CD4-positive, alpha-beta T cell treated with Interleukin-17A for 4 hours (primary cell): ENCODE data around the gene PDZRN4.
"Not testable (repeated sequence)": the region's sequence is repeated elsewhere in the genome, so short reads cannot be mapped to it uniquely, and the experiment has no call there.

Source experiments
- DNase-seq: peaks from one replicate; pipeline ENCODE4 v3.0.0-alpha.2; 2020; ENCODE audit warnings: mixed read lengths

PDZRN4 gene

DNA sequence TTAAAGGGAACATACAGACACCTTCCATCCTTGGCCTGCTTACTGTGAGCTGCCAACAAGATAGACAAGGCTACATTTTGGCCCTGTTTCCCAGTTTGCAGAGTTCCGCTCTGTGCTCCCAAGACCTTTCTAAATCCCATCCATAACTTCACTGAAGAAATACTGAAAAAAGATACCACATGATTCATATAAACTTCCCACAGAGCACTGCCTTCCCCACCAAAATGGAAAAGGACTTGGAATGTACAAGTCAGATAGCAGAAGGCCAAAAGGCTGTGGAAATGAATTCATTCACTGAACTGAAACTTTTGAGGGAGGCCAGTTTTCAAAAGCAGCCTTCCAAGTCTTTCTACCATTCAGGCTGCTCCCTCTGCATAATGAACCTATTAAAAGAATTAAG is 29.6 kb downstream of the PDZRN4 start:
- no peak for DNase-seq

DNA sequence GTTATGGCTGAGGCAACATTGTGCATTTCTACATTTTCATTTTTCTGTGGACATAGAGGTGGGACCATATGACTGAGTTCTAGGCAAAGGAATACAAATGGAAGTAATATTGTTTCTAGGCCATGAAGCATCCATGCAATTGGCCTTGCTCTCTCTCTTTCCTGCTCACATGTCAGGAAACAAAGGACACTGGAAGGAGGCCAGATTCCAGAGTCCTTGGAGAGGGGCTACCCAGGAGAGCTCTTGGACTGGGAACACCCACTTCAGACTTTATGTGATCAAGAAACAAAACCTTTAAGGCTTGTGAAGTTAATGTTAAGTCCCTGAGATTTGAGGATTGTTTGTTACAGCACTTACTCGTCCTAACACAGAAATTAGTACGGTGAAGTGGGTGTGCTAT is 32.8 kb downstream of the PDZRN4 start:
- no peak for DNase-seq

DNA sequence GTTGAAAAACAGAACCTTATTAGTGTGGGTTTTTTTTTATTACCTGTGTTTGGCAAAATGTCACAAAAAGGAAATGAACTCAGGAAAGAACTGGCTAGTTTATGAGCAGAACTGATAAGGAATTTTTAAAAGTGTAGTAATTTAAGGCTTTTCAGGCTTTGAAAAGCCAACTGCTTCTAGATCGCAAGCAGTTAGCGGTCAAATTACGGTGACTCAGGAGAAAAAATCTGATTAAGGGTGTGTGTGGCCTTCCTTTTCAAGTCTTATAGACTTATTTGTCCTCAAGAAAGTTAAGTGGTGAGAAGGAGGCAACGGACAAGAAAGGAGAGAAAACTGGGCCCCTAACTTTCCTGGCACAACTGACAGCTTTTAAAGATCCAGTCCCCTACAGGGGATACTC is 33.4 kb downstream of the PDZRN4 start:
- no peak for DNase-seq

DNA sequence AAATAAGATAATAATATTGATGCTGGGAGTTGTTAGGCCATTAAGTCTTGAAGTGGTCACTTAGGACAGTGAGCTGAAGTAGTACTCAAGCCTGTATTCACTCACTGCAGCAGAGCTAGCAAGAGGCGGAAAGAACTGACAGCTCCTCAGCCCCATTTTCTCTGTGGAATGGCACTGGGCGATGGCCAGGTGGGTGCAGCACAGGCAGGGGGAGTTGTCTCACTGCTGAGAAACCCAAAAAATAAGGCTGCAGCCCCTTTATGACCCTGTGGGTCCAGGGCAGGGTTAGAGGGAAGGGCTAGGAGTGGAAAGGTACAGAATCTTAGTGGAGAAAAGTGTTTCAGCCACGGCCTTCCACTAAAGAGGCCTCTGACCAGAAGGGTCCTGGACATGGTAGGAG is 35.5 kb downstream of the PDZRN4 start:
- no peak for DNase-seq

DNA sequence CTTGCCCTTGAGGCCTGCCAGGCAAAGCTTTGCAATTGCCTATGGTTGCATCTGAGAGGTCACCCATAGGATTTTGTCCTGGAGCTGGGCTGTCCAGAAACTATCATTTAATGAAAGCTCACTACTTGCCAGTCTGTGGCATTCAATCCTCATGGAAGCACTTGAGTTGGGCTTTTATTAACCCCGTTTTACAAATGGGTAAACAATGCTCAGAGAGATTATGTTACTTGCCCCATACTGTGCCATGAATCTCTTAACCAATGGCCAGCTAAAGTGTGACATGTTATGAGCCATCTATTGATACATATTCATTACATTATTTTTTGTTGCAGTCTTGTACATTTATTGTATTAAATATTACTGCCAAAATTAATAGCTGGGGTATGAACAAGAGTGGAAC is 35.9 kb downstream of the PDZRN4 start:
- DNase-seq: no peak

DNA sequence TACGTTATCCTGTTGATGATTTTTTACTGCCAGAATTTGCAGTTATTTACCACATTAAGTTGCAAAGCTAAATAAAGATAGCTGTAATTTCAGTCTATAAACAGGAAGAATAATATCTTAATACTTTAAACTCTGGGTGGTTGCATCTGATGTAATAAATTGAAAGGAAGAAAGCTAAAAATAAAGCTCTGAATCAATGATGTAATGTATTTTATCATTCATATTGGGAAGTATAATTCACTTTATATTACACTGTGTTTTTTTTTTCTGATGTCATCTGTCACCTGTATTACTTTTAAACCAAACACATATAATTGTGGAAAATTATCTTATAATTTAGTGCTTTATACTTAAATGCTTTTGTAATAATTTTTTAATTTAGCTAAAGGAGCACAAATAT is 37.1 kb downstream of the PDZRN4 start:
- no peak for DNase-seq

DNA sequence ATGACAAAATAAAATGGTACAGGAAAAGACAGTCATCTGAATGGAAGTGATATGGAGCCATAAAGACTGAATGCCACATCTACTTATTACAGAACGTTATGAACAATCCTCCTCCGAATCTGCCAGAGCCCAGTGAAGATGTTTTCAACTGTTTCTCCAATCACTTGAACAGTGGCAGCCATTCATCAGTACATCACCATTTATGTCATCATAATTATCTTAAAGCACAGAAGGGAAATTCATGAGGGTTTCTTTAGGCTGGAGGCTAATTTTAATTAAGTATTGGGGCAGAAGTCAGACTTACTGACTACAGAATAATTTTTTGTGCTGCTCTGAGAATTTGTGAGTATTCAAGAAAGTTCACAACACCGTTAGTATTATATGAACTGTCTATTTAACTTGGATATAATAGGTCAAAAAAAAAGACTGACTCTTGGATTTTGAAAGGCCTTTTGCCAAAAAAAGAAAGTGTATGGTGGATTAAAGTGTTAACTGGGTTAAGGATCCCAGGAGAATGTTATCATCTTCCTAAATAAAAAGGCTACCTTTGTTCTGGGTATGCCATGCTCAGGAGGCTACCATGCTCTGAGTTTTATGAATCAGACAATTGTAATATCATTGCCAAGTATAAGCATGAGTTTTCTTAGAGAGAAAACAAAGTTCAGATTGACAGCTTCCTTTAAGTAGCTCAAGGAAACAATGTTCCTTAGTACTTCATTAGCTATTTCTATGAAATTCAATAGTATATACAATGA is 40.1 kb downstream of the PDZRN4 start:
- no peak for DNase-seq

DNA sequence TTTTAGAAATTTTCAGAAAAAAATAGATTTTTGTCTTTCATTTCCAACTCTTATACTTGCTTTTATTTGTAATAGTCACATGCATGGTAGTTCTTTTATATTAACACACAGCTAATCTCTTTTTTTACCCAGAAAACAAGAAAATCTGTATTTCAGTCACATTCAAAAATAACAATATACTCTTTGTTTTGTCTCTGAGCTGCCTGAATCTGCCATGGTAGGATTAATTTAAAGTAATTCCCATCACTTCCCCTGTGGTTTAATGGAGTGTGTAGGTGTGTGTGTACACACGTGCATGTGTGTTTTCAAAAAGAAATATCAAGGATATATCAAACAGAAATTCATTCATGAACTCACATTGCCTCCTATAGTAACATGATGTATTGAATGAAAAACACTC is 42.6 kb downstream of the PDZRN4 start:
- DNase-seq: no peak

DNA sequence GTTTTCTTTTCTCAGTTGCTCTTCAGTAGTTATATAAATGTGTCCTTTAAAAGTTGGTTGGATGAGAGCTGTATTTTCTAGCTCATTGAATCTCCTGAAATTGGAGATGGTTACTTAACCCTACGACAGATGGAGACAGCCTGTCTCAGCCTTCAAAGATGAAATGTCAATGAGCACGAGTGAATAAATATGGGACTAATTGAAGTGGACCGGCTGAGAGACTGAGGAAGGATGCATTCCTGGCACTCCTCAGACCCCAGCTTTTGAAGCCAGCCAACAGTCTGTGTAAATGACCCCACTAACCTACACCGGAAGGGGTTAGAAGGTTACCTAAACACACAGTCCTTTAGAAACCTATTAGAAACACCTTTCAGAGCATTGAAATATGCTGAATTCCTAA is 46.6 kb downstream of the PDZRN4 start:
- no peak for DNase-seq

DNA sequence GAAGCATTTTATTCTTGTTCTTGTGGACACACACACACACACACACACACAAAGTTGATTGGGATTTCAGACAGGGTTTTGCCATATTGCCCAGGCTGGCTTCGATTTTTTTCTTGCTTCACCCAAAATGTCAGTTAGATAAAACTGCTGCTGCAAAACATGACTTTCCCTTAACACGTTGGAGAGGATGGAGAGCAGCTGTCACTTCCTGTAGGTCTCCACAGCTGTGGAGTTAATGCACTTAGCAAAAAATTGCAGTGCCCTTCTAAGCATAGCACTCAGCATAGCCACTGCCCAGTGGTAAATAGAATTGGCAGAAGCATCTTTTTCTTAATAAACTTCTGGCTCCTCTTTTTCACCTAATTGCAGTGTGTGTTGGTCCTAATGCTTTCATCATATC is 54.5 kb downstream of the PDZRN4 start:
- DNase-seq: no peak

DNA sequence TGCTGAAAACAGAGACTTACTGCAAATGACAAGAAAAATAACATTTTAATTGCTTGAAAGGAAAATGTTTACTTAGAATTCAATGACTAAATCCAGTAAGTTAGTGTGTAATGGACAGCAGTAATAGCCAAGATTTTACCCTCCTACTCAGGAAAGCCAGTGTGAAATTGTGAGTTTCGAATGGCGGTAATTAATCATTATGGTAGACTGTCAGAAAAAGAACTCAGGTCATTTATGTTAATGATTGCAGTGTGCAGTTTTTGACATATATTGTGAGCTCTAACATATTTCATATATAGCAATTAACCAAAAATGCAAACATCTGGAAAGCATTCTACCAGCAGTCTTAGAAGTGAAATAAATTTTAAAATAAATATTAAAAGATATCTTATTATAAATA is 60.3 kb downstream of the PDZRN4 start:
- no peak for DNase-seq

DNA sequence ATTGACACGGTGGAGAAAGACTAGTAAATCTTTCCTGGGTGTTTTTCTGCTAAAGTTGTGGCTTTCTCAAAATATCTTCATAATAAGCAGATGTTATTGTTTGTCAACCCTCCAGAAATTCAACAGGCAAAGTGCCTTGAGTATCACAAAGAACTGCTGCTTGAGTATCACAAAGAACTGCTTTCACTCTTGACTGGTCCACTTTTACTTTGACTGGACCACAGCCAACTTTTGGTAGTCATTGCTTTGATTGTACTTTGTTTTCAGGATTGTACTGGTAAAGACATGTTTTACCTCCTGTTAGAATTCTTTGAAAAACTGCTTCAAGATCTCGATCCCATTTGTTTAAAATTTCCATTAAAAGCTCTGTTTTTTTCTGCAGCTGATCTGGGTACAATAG is 62.6 kb downstream of the PDZRN4 start:
- no peak for DNase-seq

DNA sequence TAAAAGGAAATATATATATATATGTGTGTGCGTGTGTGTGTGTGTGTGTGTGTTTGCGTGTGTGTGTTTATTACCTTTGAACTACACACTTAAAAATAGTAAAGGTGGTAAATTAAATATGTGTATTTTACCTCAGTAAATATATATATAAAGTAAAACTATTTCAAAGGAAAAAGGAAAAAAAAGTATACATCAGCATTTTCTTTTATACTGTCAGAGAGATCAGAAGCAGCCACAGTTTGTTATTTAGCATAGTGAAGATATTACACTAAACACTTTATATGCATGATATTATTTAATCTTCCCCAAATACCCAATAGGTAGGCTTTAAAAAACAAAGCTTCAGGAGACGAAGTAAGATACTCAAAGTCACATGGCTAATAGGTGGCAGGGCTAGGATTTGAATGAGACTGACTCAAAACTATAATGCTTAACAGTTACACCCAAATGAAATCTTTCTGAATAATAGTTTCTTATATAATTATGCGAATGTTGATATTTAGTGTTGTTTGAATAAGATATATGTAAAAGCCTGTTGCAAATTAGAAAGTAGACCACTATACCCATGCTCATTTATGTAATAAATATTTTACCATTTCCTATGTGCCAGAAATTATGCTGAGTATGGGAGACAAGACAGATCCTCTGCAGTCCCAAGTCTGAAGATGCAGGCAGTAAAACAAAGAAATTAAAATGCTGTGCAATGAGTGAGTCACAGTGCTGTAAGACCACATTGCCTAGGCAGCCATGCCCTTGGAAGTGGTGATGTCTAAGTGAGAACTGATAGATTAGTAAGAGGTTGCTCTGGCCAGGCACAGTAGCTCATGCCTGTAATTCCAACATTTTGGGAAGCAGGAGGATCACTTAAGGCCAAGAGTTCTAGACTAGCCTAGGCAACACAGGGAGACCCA is 66.1 kb downstream of the PDZRN4 start:
- DNase-seq: no peak

DNA sequence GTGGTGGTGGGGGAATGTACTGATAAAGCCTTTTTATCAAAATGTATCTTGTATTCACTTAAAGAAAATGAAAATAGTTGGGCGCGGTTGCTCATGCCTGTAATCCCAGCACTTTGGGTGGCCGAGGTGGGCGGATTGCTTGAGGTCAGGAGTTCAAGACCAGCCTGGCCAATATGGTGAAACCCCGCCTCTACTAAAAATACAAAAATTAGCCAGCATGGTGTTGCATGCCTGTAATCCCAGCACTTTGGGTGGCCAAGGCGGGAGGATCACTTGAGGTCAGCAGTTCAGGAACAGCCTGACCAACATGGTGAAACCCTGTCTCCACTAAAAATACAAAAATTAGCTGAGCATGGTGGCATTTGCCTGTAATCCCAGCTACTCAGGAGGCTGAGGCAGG is 75.1 kb downstream of the PDZRN4 start:
- not testable (repeated sequence) for DNase-seq

DNA sequence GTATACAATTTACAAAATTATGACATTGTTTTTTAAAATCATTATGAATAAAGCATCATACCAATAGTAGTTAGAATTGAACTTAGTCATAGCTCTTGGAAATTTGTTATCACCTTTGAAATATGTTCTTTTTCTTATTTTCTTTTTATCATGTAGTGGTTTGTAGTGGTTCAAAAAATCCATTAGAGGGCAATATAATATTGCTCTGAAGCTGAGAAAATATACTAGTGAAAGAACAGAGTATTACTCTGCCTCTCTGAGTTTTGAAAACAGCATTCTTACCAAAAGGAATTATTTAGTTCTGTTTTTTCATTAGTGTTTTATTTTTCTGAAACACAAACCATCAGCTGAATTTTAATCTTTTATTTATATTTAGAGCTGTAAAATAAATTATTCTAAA is 76.2 kb downstream of the PDZRN4 start:
- DNase-seq: no peak

DNA sequence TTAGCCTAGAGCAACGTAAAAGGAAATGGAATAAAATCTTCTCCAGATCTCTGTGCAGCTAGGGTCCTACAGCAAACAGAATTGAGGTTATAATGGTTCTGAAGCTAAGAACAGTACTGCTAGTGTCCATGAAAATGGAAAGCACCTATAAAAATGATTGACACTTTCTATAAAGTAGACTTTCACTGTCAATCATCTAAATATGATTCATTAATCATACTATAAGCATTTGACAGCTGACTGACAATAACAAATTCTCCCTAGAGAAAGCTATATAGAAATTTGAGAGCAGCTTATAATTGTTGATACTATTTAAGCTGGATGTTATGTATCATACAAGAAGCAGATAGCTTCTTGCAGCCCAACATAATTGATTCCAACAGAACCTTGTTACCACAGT is 80.9 kb downstream of the PDZRN4 start:
- DNase-seq: no peak

DNA sequence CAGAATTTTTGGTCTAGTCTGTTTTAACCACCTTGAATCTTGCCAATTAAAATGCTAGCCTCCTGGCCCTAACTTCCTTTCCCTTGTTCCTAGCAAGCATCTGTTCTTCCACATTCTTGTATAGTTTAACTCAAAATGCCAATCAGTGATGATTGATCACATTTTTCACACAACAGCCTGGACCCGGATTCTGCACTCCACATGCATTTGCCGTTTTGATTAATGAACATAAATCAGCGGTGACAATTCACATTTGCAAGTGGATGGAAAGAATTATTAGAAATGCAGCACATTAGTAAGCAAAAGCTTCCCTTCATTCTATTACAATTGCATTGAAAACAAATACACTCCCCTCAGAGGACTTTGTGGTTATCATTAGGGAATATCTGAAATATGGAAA is 83.4 kb downstream of the PDZRN4 start:
- no peak for DNase-seq

DNA sequence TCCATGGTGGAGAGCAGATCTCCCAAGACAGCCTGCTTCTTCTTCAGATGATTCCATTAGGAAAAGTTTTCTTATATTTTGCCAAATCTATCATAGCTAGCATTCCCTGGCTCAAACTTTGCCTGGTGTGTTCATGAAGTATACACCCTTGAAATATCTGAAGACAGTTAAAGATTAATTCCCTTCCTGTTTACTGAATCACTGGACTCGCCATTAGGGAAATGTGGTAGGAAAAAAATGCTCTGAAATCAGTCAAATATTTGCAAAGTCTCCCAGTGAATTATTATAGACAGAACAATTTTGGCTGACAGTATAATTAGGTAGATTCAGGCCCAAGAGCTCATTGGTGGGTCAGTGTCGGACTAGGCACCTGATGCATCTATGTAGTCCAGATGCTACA is 86.5 kb downstream of the PDZRN4 start:
- DNase-seq: no peak

DNA sequence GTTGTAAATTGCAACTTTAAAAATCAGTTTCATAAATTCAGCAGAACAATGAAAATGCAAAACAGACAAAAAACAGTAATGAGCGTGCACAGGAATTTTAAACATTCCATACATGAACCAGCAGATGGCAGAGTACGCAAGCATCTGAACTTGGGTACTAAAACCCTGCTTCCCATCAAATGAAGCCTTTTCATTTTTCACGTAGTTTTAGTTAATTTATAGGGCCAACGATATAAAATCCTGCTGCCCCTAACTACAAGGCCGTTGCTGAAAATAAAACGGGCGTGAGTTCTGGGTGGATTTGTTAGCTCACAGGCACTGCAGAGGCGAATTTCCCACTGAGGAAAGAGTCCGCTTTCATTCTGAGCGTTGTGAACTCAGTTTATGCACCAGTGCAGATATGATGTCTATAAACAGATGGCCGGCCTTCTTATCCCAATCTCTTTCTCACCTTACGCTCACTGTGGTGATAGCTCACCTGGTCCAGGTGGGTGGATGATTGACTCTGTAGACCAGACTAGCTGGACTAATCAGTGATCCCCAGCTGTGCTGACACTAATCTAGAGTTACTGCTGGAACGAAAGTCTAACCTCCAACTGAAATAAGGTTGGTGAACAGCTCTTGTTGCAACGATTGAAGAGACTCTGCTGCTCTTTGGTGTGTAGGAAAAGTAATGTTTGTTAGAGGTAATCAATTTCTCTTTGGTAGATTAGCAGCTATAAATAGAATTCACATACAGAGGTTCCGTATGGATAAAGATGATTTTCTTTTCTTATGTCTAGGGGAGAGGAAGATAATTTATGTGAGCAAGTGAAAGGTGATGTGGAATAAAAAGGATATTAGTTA is 89.2 kb downstream of the PDZRN4 start:
- peak; percentile 6 for DNase-seq

DNA sequence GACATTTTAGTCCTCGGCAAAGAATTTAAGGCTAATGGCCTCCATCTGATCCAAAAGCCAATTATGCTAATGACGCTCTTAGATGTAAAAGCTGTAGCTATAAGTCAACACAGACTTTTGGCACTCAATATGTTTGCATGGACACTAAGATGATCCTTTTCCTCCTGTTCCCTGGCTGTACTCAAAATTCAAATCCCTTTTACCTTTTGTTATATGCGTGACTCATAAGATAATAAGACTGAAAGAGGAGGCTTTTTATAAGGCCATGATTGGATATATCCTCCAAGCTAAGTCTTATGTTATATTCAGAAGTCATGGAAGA is 89.8 kb downstream of the PDZRN4 start:
- DNase-seq: no peak

DNA sequence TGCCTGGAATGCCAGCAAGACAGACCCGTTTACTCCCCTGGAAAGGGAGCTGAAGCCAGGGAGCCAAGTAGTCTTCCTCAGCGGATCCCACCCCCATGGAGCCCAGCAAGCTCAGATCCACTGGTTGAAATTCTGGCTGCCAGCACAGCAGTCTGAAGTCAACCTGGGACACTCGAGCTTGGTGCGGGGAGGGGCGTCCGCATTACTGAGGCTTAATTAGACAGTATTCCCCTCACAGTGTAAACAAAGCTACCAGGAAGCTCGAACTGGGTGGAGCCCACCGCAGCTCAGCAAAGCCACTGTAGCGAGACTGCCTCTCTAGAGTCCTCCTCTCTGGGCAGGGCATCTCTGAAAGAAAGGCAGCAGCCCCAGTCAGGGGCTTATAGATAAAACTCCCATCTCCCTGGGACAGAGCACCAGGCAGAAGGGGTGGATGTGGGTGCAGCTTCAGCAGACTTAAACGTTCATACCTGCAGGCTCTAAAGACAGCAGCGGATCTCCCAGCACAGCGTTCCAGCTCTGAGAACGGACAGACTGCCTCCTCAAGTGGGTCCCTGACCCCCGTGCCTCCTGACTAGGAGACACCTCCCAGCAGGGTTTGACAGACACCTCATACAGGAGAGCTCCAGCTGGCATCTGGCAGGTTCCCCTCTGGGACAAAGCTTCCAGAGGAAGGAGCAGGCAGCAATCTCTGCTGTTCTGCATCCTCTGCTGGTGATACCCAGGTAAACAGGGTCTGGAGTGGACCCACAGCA is 92.4 kb downstream of the PDZRN4 start:
- not testable (repeated sequence) for DNase-seq

DNA sequence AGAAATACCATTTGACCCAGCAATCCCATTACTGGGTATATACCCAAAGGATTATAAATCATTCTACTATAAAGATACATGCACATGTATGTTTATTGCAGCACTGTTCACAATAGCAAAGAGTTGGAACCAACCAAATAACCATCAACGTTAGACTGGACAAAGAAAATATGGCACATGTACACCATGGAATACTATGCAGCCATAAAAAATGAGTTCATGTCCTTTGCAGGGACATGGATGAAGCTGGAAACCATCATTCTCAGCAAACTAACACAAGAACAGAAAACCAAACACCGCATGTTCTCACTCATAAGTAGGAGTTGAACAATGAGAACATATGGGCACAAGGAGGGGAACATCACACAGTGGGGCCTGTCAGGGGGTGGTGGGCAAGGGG is 97.3 kb downstream of the PDZRN4 start:
- not testable (repeated sequence) for DNase-seq

DNA sequence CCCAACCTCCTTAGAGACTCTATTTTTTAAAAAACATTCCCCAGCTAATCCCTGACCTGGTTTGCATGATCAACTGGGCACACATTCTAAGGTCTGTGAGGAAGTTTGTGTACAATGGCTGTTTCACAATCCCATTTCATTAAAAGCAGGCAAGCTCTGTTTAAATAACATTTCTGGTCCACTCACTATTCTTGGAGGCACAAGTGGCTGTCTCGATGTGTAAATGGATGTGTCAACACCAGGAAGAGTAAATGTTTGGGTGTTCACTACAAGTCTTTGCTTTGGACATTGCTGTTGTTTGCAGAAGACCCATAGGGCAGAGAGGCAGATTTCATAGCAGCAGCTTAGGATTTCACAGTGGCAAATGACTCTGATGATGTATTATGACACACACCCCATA is 98.3 kb downstream of the PDZRN4 start:
- DNase-seq: no peak
